HG03571 (cell line): ENCODE measurements around the gene SH2D3C.

Experiments
- ATAC-seq: cut with Tn5 transposase; IDR thresholded peaks from one replicate; pipeline ENCODE4 v1.9.1; 2021; ENCODE audit not compliant: unreplicated experiment

The SH2D3C gene

DNA sequence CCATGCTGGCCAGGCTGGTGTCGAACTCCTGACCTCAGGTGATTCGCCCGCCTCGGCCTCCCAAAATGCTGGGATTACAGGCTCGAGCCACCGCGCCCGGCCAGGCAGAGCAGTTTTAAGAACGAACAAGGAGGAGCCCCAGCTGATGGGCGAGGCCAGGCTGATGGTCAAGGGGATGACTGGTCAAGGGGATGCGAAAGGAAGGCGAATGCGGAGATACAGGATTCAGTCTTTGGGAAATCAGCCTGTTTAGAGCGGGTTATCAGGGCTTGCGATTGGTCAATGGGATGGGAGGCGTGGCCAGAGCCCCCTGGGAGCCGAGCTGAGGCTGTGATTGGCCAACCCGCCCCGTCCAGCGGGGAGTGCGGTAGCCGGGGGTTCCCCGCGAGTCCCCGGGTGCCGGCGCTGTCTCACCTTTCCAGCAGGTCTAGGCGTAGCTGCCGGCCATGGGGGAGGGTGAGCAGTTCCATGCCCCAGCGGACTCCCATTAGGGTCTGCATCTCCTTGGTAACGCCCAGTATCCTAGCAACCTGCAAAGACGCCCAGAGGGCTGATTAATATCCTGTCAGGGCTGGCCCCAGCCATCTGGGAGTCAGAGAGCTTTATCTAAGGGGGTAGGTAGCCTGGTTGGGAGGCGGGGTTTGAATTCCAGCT is 35.9 kb downstream of the SH2D3C start:
- no peak for ATAC-seq

DNA sequence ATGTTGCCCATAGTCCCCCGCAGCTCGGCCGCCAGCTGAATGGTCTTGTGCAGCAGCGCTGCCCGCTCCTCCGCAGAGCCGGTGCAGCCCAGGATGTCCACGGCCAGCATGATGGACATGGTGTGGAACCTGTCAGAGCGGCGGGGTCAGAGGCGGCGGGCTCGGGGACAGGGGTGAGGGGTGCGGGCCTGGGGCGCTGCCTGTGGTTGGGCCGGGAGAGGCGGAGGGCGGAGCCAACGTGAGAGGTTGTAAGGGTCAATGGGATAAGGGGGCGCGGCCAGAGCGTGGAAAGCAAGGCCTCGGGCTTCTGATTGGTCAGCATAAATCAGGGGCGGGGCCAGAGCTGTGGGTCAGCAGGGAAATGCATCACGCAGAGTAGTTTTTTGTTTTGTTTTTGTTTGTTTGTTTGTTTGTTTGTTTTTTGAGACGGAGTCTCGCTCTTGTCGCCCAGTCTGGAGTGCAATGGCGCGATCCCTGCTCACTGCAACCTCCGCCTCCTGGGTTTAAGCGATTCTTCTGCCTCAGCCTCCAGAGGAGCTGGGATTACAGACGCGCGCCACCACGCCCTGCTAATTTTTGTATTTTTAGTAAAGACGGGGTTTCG is 36.5 kb downstream of the SH2D3C start:
- no peak for ATAC-seq

DNA sequence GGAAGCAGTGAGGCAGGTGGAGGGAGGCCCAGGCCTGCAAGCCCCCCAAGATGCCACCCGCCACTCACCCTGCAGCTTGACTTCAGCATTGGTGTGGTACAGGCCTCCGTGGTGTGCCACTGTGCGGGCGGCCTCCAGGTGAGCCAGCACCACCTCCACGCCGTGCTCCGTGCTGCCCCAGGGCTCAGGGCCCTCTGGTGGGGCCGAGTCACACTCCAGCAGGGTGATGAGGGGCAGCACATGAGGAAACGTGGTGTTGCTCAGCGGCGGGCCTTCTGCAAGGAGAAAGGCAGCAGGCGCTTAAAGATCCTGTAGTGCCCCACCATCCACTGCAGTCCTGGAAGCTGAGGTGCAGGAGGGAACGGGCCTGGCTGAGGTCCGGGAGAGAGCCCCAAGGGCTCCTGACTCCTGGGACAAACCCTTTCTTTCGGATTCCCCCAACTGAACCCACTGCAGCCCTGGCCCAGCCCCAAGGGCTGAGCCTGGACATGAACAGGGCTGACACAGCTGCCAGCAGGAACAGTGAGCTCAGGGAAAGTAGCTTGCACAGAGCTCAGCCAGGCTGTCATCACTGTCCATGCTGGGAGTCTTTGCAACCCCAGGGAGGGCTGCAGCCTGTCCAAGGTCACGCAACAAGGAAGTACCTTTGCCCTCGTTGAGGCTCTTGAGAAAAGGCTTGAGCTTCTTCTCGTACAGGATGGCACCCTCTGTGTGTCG is 38.7 kb downstream of the SH2D3C start:
- ATAC-seq = no peak

DNA sequence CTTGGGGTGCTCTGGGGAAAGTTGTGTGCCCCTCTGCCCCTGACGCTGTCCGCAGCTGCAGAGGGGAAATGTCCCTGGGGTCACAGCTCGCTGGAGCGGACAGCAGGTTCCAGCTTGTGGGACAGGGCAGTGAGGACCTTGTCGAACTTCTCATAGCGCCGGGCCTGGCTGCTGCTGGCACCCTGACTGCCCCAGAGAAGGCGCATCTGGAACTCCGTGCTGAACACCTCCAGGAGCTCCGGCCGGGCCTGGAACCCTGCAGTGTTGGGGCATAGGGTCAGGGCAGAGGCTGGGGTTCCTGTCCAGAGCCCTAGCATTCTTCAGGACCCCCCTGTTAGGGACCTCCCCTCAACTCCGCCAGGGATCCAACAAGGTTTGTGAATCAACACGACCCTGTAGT is 39.8 kb downstream of the SH2D3C start:
- no peak for ATAC-seq

DNA sequence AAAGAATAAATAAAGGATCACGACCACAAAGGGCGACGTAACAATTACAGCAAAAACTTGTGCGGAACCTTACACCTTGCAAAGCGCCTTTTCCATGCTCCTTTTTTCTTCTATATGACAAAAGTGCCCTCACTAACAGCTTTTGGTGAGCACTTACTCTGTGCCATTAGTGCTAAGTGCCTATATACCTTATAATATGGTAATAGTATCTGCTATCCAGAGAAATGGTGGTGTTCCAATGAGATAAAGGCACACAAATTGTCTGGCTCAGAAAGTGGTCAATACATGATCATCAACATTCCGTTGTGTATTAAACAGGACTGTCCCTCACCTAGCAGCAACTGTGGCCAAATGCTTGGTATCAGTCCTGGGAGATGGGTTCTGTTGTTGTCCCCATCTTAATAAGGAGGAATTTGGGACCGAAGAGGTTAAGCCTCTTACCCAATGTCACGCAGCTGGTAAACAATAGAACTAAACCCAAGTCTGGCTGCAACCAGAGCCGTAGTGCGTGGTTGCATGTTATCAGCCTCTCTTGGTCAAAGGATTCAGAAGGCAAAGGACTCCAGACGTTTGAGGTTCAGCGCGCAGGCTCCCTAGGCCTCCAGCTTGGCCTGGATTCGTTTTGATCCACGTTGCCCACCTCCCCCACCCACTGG is 42.8 kb downstream of the SH2D3C start:
- ATAC-seq = no peak

DNA sequence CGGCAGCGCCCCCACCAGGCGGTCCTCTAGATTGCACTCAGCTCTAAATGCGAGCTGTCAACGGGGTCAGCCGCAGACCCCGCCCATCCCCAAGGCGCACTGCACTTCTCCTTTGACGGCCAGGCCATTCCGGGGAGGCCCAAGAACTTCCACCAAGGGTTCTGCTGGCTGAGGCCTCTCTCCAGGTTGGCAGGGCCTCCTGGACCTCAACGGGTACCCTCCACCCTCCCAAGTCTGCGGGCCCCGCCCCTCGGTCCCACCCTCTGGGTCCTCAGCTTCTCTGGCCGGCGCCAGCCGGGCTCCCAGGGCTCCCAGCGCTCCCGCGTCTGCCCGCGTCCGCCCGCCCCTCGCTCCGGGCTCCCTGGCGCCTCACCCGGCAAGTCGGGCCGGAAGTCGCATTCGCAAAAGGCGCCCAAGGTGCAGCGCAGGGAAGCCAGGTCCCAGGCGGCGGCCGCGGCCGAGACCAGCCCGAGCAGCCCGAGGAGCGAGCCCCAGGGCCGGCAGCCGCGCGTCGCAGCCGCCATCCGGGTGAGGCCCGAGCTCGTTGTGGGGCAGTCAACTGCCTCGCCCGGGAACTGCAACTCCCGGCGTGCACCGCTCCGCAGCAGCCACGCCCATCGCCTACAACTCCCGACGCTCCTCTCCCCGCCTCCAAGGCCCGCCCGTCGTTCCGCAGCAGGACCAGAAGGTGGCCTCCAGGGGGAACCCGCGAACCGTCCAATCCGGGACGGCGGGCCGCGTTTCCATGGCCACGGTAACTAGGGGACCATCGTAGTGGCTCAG is 43.5 kb downstream of the SH2D3C start, which contains the start of gene TOR2A:
TOR2A (minus strand) TSS at position 548 of the 783 bp plus-strand sequence; CDS start at position 524, 24 bp downstream.
- peak; percentile 81 for ATAC-seq

DNA sequence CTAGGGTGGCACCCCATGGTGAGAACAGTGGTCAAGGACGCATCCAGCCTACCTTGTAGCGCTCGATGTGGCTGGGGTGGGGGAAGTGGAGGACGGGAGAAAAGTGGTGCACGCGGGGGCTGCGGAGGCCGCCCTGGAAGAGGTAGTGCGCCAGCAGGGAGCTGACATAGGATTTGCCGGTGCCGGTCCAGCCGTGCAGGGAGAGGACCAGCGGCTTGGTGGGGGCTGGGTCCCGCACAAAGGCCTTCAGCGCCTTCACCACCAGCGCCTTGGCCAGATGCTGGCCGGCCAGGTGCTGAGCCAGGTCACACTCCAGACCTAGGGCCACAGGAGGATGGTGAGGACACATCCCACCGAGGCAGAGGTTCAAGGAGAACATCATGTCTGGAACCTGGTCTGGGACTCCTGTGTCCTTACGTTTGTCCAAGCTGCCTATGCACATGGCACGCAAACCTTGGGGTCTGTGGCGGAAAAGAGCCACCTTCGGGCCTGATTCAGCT is 44.2 kb downstream of the SH2D3C start:
- no peak for ATAC-seq

DNA sequence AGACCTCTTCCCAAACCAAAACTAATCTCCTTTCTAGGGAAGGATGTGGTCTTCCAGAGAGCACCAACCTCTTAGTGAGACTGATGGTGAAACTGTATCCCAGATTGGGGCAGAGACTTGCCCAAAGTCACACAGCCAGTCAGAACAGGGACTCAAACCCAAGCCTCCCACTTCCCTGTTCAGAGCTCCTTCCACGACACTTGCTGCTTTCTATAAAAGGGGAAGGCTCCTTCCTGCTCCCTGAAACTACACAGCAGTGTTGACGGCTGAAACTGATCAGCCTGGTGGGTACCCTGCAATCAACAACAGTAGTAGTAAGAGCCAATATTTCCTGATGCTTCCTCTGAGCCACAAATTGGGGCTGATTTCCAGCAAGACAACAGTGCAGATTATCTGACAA is 44.9 kb downstream of the SH2D3C start:
- ATAC-seq = no peak

DNA sequence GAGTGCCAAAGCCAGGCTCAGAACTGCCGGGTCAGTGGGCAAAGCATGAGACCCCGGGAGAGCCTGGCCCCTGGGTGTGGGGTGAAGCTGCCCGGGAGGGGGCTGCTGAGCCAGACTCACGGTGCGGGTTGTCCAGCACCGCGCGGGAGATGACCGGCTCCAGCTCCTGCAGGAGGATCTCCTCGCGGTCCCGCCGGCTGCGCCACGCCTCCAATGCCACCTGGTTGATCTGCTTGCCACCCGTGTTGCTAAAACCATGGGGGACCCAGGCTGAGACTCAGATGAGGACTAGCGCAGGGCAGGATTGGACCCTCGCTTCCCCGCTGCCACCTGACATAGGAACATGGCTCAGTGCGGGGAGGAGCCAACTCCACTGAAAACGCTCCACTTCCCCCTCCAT is 46.0 kb downstream of the SH2D3C start:
- no peak for ATAC-seq

DNA sequence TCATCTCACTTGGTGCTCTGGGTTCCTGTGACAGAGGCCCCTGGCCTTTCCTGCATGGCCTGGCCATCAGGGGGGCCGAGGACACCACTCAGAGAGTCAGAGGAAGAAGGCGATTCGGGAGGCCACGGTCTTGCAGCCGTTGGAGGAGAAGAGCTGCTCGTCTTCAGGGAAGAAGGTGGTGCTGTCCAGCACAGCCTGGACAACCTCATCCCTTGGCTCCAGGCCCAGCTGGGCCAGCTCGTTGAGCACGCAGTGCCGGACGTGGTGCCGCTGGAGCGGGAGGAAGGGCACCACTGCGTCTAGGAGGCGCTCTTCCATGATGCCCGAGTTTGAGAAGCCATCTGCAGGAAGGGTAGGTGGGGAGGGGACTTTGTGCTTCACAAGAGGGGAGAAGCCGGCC is 46.5 kb downstream of the SH2D3C start:
- no peak for ATAC-seq

DNA sequence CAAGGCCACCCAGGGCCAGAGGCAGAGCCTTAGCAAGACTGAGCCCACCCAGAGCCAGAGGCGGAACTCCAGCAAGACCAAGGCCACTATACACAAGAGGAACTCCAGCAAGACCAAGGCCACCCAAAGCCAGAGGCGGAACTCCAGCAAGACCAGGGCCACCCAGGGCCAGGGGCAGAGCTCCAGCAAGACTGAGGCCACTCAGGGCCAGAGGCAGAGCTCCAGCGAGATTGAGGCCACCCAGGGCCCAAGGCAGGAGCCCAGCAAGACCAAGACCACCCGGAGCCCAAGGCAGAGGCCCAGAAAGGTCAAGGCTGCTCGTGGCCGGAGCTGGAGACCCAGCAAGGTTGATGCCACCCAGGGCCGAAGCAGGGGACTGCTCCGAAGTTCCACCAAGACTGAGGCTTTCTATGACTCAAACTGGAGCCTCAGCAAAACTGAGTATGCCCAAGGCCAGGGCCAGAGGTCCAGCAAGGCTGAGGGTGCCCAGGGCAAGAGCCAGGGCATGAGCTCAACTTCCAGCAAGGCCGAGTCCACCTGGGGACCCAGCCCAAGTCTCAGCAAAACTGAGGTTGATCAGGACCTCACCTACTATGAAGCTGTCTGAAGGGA is 47.6 kb downstream of the SH2D3C start:
- ATAC-seq = no peak

DNA sequence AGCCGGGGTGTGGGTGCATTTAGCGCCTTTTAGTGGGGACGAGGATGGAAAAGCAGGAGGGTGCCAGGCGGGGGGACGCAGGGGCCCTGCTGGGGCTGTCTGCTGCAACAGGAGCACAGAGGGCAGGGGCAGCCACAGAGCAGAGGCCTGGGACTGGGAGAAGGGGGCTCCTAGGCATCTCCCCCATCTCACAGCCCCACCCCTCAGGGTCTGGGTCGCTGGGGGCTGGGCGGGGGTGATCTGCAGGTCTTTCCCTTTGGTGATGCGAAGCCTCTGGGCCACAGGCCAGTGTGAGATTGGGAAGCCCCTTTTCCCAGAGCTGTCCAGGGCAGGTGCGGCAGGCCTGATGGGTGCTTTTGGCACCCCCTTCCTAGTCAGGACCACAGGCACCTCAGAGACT is 48.2 kb downstream of the SH2D3C start:
- no peak for ATAC-seq

DNA sequence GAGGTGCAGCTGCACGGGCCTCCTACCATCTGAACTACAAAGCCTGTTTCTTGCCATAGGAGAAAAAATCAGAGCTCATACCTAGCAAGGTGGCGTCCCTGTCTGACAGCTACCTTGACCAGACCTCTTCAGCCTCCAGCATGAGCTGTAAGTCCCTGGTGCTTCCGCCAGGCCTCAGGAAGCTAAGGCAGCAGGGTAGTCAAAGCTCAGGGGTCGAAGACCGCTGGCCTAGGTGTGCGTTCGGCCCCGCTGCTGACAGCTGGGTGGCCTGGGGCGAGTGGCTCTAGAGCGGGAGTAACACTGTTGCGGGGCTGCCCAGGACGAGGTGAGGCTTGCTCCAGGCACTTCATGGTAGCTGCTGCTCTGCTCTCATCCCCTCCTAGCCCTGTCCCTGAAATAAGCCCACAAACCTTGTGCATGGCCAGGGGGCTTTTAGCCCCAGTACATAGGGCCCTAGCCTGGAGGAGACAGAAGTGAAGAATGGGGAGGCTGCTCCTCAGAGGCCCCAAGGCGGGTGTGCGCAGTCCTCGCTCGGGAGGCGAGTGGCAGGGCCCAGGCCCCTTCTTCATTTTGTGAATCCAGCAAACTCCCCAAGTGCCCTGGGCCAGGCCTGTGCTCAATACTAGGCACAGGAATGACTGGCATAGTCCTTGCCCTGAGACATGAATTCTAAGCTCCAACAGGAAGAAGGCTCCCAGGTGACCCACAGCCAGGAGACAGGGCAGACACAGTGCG is 48.8 kb downstream of the SH2D3C start:
- ATAC-seq = no peak

DNA sequence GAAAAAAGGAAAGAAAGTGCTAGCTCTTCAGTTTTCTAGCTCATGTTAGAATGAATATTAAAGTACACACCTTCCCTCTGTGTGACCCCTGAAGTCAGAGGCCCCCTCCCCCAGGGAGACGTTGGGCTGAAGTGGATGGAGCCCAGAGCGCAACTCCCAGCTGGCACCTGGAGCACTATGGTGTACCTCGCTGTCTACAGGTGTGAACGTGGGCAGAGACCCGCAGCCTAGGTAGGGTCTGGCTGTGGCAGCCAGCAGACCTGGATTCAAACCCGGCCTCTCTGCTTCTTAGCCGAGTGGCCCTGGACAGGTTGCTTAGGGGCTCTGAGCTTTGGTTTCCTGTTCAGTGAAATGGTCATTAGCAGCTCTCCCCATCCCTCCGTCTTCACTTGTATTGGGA is 49.7 kb downstream of the SH2D3C start:
- ATAC-seq = no peak

DNA sequence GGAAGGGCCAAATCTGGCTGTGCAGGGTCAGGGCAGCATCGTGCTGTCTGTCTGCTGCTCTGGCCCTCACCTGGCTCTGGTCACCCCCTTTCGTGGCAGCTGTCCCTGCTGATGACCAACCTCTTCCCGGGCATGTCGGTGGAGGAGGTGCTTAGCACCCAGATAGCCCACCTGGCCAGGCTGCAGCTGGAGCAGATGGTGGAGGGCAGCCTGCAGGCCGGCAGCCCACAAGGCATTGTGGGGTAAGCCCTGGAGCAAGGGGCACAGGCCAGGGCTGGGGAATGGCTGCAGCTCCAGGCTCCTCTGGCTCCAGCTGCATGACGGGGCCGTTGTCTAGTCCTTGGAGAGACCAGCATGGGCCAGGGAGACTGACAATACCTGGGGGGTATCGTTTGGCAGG is 51.6 kb downstream of the SH2D3C start:
- ATAC-seq = no peak

DNA sequence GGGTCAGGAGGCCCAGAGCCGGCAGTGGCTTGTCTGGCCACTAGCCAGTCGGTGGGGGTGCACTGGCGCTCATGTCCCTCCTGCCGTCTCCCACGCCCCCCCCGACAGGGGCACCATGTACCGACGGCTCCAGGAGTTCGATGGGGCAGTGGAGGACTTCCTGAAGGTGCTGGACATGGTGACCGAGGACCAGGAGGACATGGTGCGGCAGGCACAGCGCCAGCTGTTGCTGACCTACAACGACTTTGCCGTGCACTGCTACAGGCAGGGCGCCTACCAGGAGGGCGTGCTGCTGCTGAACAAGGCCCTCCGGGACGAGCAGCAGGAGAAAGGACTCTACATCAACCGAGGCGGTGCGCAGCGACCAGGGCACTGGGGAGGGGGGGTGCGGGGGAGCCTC is 54.5 kb downstream of the SH2D3C start:
- no peak for ATAC-seq

DNA sequence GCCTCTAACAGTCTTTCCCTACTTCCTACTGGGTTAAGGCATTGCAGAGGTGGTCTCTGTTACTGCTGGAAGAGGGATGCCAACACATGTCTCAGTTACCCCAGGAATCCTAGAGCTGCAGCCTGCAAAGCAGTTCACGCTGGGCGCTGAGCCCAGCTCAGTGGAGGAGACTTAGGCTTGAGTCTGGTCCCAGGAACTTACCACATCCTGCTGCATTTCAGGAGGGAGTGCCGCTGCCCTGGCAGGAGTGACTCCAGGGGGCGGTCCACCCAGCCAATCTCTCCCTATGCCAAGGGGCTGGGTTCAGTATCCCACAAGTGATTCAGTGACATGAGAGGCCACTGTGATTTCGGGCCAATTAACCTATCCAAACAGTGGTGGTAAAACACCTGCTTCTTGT is 55.0 kb downstream of the SH2D3C start:
- ATAC-seq = no peak

DNA sequence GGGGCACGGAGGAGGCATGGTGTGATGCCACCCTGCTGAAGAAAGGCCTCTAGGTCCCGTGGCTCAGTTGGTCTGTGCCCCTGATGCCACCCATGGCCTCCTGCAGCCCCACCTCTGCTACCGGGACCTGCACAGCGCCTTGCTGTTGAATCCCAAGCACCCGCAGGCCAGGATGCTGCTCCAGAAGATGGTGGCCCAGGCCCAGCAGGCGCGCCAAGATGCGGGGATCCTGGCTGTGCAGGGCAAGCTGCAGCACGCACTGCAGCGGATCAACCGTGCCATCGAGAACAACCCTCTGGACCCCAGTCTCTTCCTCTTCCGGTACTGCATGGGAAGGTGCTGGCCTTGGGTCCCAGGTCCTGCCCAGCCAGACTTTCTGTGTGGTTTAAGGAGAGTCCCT is 55.5 kb downstream of the SH2D3C start:
- ATAC-seq = no peak

DNA sequence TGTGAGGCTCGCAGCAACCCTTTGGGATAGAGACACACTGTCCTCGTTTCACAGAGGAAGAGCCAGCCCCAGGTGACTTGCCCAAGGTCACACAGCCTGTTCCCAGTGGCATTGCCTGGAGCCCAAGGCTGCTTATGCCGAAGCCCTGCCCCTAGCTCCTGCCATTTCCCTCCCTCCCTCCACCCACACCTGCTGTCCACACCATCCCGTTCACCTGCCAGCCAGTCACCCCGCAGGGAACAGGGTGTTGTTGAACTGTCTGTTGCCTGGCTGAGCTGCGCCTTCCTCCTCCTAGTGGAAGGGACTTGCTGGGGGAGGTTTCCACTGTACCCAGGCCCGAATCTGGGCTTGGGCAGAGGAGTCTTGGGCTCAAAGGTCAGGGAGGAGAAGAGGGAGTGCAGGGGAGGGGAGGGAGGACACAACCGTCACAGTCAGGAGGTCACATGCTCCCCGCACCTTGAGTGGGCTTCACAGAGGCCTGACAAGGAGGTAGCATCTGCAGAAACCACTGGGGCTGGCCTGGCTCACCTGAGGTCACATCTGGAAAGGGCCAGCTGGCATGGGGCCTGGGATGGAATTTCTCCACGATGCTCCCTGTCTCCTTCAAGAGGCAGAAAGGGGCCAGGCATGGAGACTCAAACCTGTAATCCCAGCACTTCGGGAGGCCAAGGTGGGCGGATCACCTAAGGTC is 56.3 kb downstream of the SH2D3C start:
- ATAC-seq = no peak
